ENCODE measurements around the gene MAGOHB.

Gene MAGOHB

DNA sequence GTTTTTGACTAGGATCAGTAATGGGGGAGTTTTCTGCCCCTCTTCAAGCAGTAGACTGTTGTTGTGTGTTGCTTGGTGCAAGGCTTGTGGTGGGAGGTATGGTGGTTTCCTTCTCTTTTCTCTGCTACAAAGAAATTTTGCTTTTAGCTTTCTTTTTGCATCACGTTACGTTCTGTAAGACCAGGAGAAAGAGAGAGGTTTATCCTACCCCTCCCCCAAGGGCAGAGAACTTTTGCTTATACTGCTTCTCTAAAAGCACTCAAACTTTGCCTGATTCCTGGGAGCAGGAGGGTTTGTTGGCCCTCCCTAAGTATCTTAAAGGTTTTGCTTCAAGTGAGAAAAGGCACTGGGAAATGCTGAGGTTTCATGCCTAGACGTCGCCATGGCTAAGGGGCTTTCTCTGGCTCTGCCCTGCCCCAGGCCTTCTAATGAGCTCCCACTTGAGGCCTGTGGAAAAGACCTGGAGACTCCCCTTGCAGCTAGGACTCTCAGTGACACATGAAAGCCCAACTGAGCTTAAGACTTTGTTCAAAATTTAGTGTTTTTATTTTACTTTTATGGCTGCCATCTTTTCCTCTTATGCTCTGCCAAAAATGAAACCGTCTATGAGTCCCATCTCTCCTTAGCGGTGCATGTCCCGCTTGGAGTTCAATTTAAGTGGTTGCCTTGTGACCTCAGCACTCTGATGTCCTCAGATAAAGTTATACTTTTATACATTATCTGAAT lies 58.5 kb downstream of the MAGOHB start:
- DNase-seq (ENCODE audit: low read depth, low spot score), result no peak

GRCh38 chr12:10554228-10554755 lies 59.1 kb downstream of the MAGOHB start:
- no peak for DNase-seq (ENCODE audit: low read depth, low spot score)
